ENCODE data around the gene PAPPA.

The PAPPA gene

DNA sequence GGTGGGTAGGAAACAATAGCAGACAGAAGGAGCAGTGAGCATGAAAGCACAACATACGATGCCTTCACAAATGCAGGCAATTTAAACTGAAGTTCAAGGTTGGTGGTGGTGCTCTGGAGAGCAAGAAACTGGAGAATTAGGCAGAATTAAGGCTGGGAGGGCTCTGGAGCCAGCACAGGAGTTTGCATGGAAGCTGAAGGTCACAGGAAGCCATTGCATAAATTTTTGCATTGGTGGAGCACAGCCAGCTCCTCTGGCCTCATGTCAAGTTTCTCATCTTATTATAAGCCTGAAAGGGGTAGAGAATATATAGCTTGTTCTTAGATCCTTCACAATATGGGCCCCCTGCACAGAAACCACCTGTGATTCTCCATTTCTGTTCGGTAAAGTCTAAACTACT is 207.4 kb downstream of the PAPPA start:
- no peak overlapping the region for H3K4me3 ChIP-seq (ENCODE audit: low read depth, low read length)
- no peaks in the 10 kb centered on the region for H3K27me3 ChIP-seq (ENCODE audit: insufficient read depth, low read length)
- peaks cover 15% of the 10 kb centered on the region for H3K4me1 ChIP-seq (ENCODE audit: control insufficient read depth, insufficient read depth, low read length, unreplicated experiment)
- peaks cover 17% of the 10 kb centered on the region; the same call in 1 of the 2 replicates for H3K36me3 ChIP-seq (ENCODE audit: insufficient read depth, low read length)
- no peak overlapping the region for H3K27ac ChIP-seq (ENCODE audit: low read depth, low read length)
- no peaks in the 10 kb centered on the region for H3K79me2 ChIP-seq (ENCODE audit: control insufficient read depth, insufficient read depth, low read length, unreplicated experiment)
- H2AFZ ChIP-seq (ENCODE audit: low read length, unreplicated experiment): no peak overlapping the region

DNA sequence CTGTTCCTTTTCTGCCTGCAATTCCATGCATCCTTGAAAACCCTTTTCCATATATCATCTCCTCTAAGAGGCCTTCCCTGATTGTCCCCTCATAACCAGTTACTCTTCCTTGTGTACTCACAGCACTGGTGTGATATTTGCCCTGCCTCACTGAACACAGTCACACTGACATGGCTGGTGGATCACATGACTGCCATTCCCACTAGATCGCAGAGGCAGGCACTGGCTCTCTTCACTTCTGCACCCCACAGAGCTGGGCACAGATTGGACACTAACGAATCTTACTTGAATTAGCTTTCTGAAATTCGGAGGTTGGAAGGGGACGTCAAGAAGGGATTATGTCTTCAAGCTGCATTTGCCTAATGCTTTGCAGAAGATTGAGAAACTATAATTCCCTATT is 208.0 kb downstream of the PAPPA start:
- Histone ChIP-seq H3K79me2 (ENCODE audit: control insufficient read depth, insufficient read depth, low read length, unreplicated experiment) (no peaks in the 10 kb centered on the region), H3K27me3 (ENCODE audit: insufficient read depth, low read length) (no peaks in the 10 kb centered on the region), H3K4me1 (ENCODE audit: control insufficient read depth, insufficient read depth, low read length, unreplicated experiment) (peaks cover 20% of the 10 kb centered on the region), H3K27ac (ENCODE audit: low read depth, low read length) (no peak overlapping the region), H3K4me3 (ENCODE audit: low read depth, low read length) (no peak overlapping the region), H3K36me3 (ENCODE audit: insufficient read depth, low read length) (peaks cover 17% of the 10 kb centered on the region; the same call in 1 of the 2 replicates), H2AFZ (ENCODE audit: low read length, unreplicated experiment) (no peak overlapping the region)

DNA sequence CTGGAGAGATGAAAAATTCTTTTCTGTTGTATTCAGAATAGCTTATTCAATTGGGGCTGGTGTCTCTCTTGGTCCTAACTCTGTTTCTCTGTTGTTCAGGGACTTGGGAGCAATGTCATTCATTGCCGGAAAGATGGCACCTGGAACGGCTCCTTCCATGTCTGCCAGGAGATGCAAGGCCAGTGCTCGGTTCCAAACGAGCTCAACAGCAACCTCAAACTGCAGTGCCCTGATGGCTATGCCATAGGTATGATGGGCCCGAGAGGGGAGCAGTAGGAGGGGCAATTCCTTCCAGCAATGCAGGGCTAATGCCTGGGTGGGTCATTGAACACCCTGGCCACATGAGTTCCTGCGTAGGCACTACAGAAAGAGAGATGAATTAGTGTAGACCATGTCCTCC is 208.9 kb downstream of the PAPPA start:
- H2AFZ ChIP-seq (ENCODE audit: low read length, unreplicated experiment): no peak overlapping the region
- H3K4me3 ChIP-seq (ENCODE audit: low read depth, low read length): no peak overlapping the region
- H3K27ac ChIP-seq (ENCODE audit: low read depth, low read length): no peak overlapping the region
- H3K4me1 ChIP-seq (ENCODE audit: control insufficient read depth, insufficient read depth, low read length, unreplicated experiment): peaks cover 22% of the 10 kb centered on the region
- H3K27me3 ChIP-seq (ENCODE audit: insufficient read depth, low read length): no peaks in the 10 kb centered on the region
- no peaks in the 10 kb centered on the region for H3K79me2 ChIP-seq (ENCODE audit: control insufficient read depth, insufficient read depth, low read length, unreplicated experiment)
- H3K36me3 ChIP-seq (ENCODE audit: insufficient read depth, low read length): peaks cover 16% of the 10 kb centered on the region; the same call in 1 of the 2 replicates

DNA sequence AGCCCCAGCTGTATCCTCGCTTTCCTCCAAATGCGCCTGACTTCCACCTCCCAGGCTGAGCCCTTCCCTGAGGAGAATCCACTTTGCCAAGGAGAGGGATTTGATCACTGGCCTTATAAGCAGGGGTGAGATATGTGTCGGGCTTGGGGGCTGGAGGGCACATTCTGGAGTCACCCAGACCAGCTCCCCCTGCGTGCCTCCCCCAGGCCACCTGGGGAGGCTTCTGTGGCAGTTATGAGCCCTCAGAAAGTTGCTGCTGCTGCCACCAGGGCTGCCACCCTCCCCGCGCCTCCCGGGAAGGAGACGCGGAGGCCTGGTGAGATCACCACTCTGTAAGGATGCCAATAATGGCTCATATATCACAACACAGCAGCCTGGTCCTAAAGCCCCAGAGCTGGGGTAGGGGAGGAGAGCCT is 211.5 kb downstream of the PAPPA start:
- no peaks in the 10 kb centered on the region for H3K79me2 ChIP-seq (ENCODE audit: control insufficient read depth, insufficient read depth, low read length, unreplicated experiment)
- H3K36me3 ChIP-seq (ENCODE audit: insufficient read depth, low read length): peaks cover 17% of the 10 kb centered on the region; the same call in 1 of the 2 replicates
- no peaks in the 10 kb centered on the region for H3K27me3 ChIP-seq (ENCODE audit: insufficient read depth, low read length)
- H3K4me1 ChIP-seq (ENCODE audit: control insufficient read depth, insufficient read depth, low read length, unreplicated experiment): peaks cover 22% of the 10 kb centered on the region
- no peak overlapping the region for H3K4me3 ChIP-seq (ENCODE audit: low read depth, low read length)
- H3K27ac ChIP-seq (ENCODE audit: low read depth, low read length): no peak overlapping the region
- no peak overlapping the region for H2AFZ ChIP-seq (ENCODE audit: low read length, unreplicated experiment)

DNA sequence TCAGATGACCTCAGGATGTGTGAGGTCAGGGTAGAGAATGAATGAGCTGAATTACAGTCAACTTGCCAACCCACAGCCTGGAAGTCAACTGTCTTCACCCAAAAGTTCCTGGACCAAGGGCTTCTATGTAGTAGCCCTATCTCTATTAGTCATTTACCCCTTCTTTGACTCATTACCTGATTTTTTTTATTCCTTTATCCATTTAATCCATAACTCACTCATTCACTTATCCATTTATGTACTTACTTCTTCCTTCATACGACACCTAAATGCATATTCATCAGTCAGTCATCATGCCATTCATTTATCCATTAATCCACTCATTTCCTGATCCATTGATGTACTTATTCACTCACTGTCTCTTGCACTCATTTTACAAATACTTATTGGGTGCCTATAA is 212.7 kb downstream of the PAPPA start:
- Histone ChIP-seq H3K27me3 (ENCODE audit: insufficient read depth, low read length) (no peaks in the 10 kb centered on the region), H3K4me3 (ENCODE audit: low read depth, low read length) (no peak overlapping the region), H3K4me1 (ENCODE audit: control insufficient read depth, insufficient read depth, low read length, unreplicated experiment) (peaks cover 22% of the 10 kb centered on the region), H3K79me2 (ENCODE audit: control insufficient read depth, insufficient read depth, low read length, unreplicated experiment) (no peaks in the 10 kb centered on the region), H3K27ac (ENCODE audit: low read depth, low read length) (no peak overlapping the region), H3K36me3 (ENCODE audit: insufficient read depth, low read length) (peaks cover 21% of the 10 kb centered on the region; the same call in 1 of the 2 replicates), H2AFZ (ENCODE audit: low read length, unreplicated experiment) (no peak overlapping the region)

DNA sequence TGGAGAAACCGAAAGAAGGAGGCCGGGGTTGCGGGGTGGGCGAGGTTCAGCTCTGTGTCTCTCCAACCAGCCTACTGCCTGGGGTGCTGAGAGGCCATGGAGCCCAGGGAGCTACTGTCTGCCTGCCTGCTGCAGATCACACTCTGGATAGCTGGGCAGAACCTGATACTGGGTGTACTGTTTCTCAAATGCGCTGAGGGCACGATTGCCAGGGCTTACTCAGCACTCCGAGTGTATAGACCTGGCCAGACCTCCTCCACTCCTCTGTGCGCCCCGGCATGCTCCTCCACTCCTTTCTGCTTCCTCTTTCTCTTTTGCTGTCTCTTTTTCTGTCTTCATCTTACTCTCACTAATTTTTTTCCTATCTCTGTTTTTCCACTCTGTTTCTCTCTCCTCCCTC is 215.1 kb downstream of the PAPPA start:
- peaks cover 18% of the 10 kb centered on the region; the same call in 1 of the 2 replicates for H3K36me3 ChIP-seq (ENCODE audit: insufficient read depth, low read length)
- H2AFZ ChIP-seq (ENCODE audit: low read length, unreplicated experiment): no peak overlapping the region
- H3K79me2 ChIP-seq (ENCODE audit: control insufficient read depth, insufficient read depth, low read length, unreplicated experiment): no peaks in the 10 kb centered on the region
- H3K27ac ChIP-seq (ENCODE audit: low read depth, low read length): no peak overlapping the region
- no peaks in the 10 kb centered on the region for H3K27me3 ChIP-seq (ENCODE audit: insufficient read depth, low read length)
- no peak overlapping the region for H3K4me3 ChIP-seq (ENCODE audit: low read depth, low read length)
- peaks cover 22% of the 10 kb centered on the region for H3K4me1 ChIP-seq (ENCODE audit: control insufficient read depth, insufficient read depth, low read length, unreplicated experiment)

DNA sequence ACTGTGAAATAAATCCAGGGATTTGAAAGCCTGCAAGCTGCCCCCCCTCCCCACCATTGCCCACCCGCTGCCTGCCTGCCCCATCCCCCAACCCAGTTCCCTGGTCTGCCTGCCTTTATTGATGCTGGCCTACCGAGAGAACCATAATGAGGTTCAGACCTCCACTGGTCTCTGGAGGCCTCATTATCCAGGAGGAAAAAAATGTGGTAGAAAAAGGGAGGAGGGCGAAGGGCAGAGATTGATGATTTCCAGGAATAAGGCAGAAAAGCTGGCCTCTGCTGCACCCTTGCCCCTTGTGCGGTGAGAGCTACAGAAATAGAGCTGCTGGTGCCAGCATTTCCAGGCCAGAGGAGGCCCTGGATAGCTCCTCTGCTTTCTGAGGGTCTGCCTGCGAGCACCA is 216.1 kb downstream of the PAPPA start:
- no peak overlapping the region for H3K27ac ChIP-seq (ENCODE audit: low read depth, low read length)
- peaks cover 20% of the 10 kb centered on the region; the same call in 1 of the 2 replicates for H3K36me3 ChIP-seq (ENCODE audit: insufficient read depth, low read length)
- H2AFZ ChIP-seq (ENCODE audit: low read length, unreplicated experiment): no peak overlapping the region
- peaks cover 20% of the 10 kb centered on the region for H3K4me1 ChIP-seq (ENCODE audit: control insufficient read depth, insufficient read depth, low read length, unreplicated experiment)
- no peaks in the 10 kb centered on the region for H3K27me3 ChIP-seq (ENCODE audit: insufficient read depth, low read length)
- no peak overlapping the region for H3K4me3 ChIP-seq (ENCODE audit: low read depth, low read length)
- no peaks in the 10 kb centered on the region for H3K79me2 ChIP-seq (ENCODE audit: control insufficient read depth, insufficient read depth, low read length, unreplicated experiment)

DNA sequence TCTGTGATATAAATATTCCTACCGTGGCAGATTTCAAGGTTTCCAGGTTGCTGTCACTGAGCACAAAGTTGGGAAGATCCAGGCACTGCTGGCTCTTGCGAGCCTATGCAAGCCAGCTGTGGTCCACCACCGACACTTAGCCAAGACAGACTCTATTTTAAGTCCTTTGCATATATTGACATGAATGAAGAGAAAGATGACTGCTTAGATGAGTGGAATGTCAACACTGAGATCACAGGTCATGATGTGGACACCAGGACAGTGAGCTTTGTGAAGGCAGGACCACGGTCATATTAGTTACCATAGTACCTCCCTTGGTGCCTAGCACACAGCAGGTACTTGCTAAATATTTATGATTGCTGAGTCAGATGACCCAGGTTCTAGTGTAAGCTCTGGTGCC is 217.0 kb downstream of the PAPPA start:
- Histone ChIP-seq H3K79me2 (ENCODE audit: control insufficient read depth, insufficient read depth, low read length, unreplicated experiment) (no peaks in the 10 kb centered on the region), H2AFZ (ENCODE audit: low read length, unreplicated experiment) (no peak overlapping the region), H3K27ac (ENCODE audit: low read depth, low read length) (no peak overlapping the region), H3K36me3 (ENCODE audit: insufficient read depth, low read length) (peaks cover 24% of the 10 kb centered on the region; the same call in 1 of the 2 replicates), H3K27me3 (ENCODE audit: insufficient read depth, low read length) (no peaks in the 10 kb centered on the region), H3K4me1 (ENCODE audit: control insufficient read depth, insufficient read depth, low read length, unreplicated experiment) (peaks cover 11% of the 10 kb centered on the region), H3K4me3 (ENCODE audit: low read depth, low read length) (no peak overlapping the region)

DNA sequence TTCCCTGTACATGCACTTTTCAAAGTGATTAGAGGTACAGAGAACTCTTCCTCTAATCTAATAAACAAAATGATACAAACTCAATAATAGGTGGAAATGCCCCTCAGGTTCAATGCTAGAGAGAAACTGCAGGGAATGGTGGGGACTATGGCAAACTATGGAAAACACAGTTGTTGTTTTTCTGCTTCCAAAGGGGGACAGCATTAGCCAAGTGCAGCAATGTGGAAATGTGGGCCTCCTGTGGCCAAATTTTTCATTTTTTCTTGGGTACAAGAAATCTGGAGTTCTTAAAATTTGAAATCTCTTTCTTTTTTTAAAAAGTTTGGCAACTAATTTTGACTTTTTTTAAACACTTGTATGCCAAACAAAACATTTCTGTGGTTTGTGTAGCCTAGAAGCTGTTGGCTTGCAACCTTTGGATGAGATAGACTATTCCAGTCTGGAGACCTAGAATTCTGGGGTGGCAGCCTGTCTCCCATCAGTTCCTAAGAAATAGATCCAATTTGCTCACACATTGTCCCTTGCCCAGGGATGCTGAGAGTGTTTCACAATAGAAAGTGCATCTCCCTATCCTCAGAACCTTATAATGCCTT is 218.6 kb downstream of the PAPPA start:
- no peaks in the 10 kb centered on the region for H3K79me2 ChIP-seq (ENCODE audit: control insufficient read depth, insufficient read depth, low read length, unreplicated experiment)
- peaks cover 24% of the 10 kb centered on the region; the same call in 1 of the 2 replicates for H3K36me3 ChIP-seq (ENCODE audit: insufficient read depth, low read length)

DNA sequence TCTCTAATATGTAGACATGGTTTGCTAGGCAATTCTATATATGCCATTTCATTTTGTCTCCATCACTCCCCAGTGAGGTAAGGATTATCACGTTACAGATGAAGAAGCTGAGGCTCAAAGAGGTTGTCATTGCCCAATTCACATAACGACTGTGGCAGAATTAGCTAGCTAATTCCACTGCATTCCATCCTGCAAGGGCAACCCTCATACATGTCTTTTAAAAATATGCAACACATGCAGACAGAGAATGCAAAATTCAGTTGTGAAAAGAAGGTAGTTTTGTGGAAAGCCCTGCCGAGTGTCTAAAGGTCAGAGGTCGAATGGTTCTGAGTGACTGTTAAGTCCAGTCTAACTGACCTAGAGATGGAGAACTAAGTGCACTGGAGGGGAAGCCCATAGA is 219.2 kb downstream of the PAPPA start:
- Histone ChIP-seq H3K4me3 (ENCODE audit: low read depth, low read length) (no peak overlapping the region), H3K36me3 (ENCODE audit: insufficient read depth, low read length) (peaks cover 24% of the 10 kb centered on the region), H3K4me1 (ENCODE audit: control insufficient read depth, insufficient read depth, low read length, unreplicated experiment) (peaks cover 15% of the 10 kb centered on the region), H3K79me2 (ENCODE audit: control insufficient read depth, insufficient read depth, low read length, unreplicated experiment) (no peaks in the 10 kb centered on the region), H3K27ac (ENCODE audit: low read depth, low read length) (no peak overlapping the region), H3K27me3 (ENCODE audit: insufficient read depth, low read length) (no peaks in the 10 kb centered on the region), H2AFZ (ENCODE audit: low read length, unreplicated experiment) (no peak overlapping the region)

More for the DNA sequence above, 218.6 kb downstream of the PAPPA start:
- Histone ChIP-seq H3K27ac (ENCODE audit: low read depth, low read length) (no peak overlapping the region), H3K27me3 (ENCODE audit: insufficient read depth, low read length) (no peaks in the 10 kb centered on the region), H3K4me3 (ENCODE audit: low read depth, low read length) (no peak overlapping the region), H3K4me1 (ENCODE audit: control insufficient read depth, insufficient read depth, low read length, unreplicated experiment) (peaks cover 9% of the 10 kb centered on the region), H2AFZ (ENCODE audit: low read length, unreplicated experiment) (no peak overlapping the region)

DNA sequence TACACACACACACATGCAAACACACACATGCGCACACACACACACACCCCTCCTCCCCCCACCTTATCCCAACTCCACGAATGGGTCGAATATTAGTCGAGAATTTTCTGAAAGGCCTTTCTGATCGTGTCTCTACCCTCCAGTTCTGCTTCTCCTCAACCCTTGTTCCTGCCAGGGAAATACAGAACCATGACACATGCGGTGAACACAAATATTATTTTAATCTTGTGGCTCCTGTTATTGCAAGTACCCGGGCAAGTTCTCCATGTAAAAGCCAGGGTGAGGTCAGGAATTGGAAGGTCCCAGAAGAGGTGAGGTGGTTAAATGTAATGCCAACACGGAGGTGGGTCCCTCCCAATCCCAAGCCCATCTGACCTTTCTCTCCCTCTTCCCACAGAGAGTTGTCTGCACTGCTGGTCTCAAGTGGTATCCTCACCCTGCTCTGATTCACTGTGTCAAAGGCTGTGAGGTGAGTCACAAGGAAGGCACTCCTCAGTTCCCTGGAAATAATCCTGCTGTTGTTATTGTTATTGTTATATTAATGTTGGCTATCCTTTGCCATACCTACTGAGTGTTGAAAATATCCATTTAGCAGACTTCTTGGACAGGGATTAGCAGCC is 223.7 kb downstream of the PAPPA start:
- Histone ChIP-seq H3K27me3 (ENCODE audit: insufficient read depth, low read length) (no peaks in the 10 kb centered on the region), H3K27ac (ENCODE audit: low read depth, low read length) (peak overlapping the region; percentile 68), H3K36me3 (ENCODE audit: insufficient read depth, low read length) (peaks cover 37% of the 10 kb centered on the region), H2AFZ (ENCODE audit: low read length, unreplicated experiment) (no peak overlapping the region), H3K4me1 (ENCODE audit: control insufficient read depth, insufficient read depth, low read length, unreplicated experiment) (peaks cover 28% of the 10 kb centered on the region), H3K4me3 (ENCODE audit: low read depth, low read length) (peak overlapping the region; percentile 31; the same call in 1 of the 2 replicates), H3K79me2 (ENCODE audit: control insufficient read depth, insufficient read depth, low read length, unreplicated experiment) (no peaks in the 10 kb centered on the region)

Measured in ACC112 (cell line).